Measurements from ENCODE around the gene CTNNBIP1. TPM values are rescaled to one million over a fixed set of nuclear protein-coding genes. Genes with fewer than 3 reads are reported as not detected.

The CTNNBIP1 gene
- total and polyA plus RNA-seq, 4 donors = 6.7 to 10.6 (median 9.6) TPM

DNA sequence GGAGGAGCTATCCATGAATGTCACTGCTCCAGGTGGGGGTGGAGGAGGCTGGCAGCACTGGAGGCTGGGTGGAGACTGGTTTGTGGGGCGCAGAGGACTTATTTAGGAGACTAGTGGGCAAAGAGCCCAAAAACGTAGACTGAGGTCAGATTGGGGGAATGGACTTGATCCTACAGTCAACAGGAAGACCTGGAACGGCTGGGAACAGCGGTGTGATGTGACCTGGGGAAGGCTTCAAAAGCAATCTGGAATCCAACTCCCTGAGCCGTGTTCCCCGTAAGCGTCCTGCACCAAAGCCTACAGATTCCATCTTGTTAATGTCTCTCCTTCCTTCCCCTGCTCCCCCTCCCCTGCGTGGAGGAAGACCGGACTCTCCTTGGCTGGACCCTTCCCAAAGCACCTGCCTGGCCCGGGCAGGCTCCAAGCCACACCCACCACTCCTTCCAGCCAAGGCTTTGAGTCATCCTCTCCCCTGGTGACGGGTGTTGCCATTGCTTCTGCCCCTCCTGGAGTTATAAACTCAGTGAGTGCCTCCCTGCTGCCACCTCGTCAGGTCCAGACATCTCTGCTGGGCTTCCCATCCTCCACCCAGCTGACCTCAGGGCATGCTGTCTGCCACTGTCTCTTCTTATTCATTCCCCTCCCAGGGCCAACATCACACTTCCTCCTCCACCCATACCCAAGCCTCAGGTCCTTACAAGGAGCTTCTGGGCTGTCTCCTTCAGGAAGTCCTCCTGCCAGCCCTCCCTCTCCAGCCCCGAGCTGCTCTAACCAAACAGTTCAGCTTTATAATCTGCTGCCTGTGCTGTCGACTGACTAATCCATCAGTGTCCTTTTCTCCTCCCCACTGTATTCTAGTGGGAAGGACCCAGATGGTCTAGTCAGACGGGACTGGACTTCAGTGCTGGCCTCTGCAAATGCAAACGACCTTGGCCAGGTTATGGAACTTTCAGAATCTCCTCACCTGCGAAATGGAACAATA lies 84.7 kb downstream of the CTNNBIP1 start:
- H3K27ac ChIP-seq (ENCODE audit: low read depth in 1 of 2, low read length in 2 of 2) = peak overlapping the region in 1 of 2 donors; percentile 7
- no peak overlapping the region for H3K9ac ChIP-seq (ENCODE audit: low read depth in 1 of 2, low read length in 2 of 2)
- WGBS = 23% methylated on average over 17 of the region's 17 CpGs
- no peak overlapping the region for H3K4me3 ChIP-seq (ENCODE audit: low read depth in 1 of 3, low read length in 3 of 3)
- no peak for DNase-seq (ENCODE audit: low spot score)
- H3K36me3 ChIP-seq (ENCODE audit: control insufficient read depth in 4 of 4, insufficient read depth in 3 of 4, low read depth in 1 of 4, low read length in 3 of 4) = no peaks in the 10 kb centered on the region
- H3K4me1 ChIP-seq (ENCODE audit: control insufficient read depth in 4 of 4, insufficient read depth in 4 of 4, low read length in 3 of 4) = peaks cover 10 to 23% (median 21%) of the 10 kb centered on the region in 4 donors
- TF ChIP-seq YY1 (IDR thresholded peaks at IDR 0.05) (no peak), TAF1 (conservative IDR thresholded peaks at IDR 0.05) (no peak), NR2F2 (IDR thresholded peaks at IDR 0.05) (no peak), RAD21 (IDR thresholded peaks at IDR 0.05) (no peak), EGR1 (IDR thresholded peaks at IDR 0.05; ENCODE audit: low read depth in 2 of 2) (no peak), FOXA2 (IDR thresholded peaks at IDR 0.05) (no peak)
- TF ChIP-seq, protein P1, sequence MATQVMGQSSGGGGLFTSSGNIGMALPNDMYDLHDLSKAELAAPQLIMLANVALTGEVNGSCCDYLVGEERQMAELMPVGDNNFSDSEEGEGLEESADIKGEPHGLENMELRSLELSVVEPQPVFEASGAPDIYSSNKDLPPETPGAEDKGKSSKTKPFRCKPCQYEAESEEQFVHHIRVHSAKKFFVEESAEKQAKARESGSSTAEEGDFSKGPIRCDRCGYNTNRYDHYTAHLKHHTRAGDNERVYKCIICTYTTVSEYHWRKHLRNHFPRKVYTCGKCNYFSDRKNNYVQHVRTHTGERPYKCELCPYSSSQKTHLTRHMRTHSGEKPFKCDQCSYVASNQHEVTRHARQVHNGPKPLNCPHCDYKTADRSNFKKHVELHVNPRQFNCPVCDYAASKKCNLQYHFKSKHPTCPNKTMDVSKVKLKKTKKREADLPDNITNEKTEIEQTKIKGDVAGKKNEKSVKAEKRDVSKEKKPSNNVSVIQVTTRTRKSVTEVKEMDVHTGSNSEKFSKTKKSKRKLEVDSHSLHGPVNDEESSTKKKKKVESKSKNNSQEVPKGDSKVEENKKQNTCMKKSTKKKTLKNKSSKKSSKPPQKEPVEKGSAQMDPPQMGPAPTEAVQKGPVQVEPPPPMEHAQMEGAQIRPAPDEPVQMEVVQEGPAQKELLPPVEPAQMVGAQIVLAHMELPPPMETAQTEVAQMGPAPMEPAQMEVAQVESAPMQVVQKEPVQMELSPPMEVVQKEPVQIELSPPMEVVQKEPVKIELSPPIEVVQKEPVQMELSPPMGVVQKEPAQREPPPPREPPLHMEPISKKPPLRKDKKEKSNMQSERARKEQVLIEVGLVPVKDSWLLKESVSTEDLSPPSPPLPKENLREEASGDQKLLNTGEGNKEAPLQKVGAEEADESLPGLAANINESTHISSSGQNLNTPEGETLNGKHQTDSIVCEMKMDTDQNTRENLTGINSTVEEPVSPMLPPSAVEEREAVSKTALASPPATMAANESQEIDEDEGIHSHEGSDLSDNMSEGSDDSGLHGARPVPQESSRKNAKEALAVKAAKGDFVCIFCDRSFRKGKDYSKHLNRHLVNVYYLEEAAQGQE (IDR thresholded peaks at IDR 0.05) = no peak
- TF ChIP-seq, protein P2, sequence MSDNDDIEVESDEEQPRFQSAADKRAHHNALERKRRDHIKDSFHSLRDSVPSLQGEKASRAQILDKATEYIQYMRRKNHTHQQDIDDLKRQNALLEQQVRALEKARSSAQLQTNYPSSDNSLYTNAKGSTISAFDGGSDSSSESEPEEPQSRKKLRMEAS (IDR thresholded peaks at IDR 0.05) = no peak
- no peaks in the 10 kb centered on the region for H3K9me3 ChIP-seq (ENCODE audit: control insufficient read depth in 4 of 4, low read length in 3 of 4)
- H3K27me3 ChIP-seq (ENCODE audit: control insufficient read depth in 4 of 4, insufficient read depth in 4 of 4, low read length in 3 of 4) = no peaks in the 10 kb centered on the region

DNA sequence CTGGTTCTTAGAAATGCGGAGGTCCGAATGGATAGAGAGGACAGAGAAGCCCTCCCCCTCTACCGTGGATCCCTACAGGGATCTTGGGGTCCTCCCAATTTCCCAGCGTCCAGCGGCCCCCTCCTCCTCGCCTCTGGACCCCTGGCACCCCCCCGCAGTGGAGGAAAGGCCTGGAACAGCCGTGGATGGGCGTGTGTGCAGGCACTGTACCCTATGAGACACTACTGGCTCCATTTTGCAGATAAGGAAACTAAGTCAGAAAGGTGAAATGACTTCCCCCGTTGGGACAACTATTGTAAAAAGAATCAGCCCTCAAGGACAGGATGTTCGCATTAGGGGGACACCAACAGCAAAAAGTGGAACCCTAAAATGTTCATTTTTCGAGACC lies 85.4 kb downstream of the CTNNBIP1 start:
- H3K4me1 ChIP-seq (ENCODE audit: control insufficient read depth in 4 of 4, insufficient read depth in 4 of 4, low read length in 3 of 4) = peaks cover 10 to 23% (median 21%) of the 10 kb centered on the region in 4 donors
- peak overlapping the region in 1 of 2 donors; percentile 31 for H3K27ac ChIP-seq (ENCODE audit: low read depth in 1 of 2, low read length in 2 of 2)
- peak overlapping the region in 2 of 3 donors; percentile 62 to 96 for H3K4me3 ChIP-seq (ENCODE audit: low read depth in 1 of 3, low read length in 3 of 3)
- no peak overlapping the region for H3K9ac ChIP-seq (ENCODE audit: low read depth in 1 of 2, low read length in 2 of 2)
- no peaks in the 10 kb centered on the region for H3K36me3 ChIP-seq (ENCODE audit: control insufficient read depth in 4 of 4, insufficient read depth in 3 of 4, low read depth in 1 of 4, low read length in 3 of 4)
- no peaks in the 10 kb centered on the region for H3K27me3 ChIP-seq (ENCODE audit: control insufficient read depth in 4 of 4, insufficient read depth in 4 of 4, low read length in 3 of 4)
- H3K9me3 ChIP-seq (ENCODE audit: control insufficient read depth in 4 of 4, low read length in 3 of 4) = no peaks in the 10 kb centered on the region
- DNase-seq (ENCODE audit: low spot score) = no peak
- 32% methylated on average over 12 of the region's 12 CpGs for WGBS
- TF ChIP-seq RXRA (IDR thresholded peaks at IDR 0.05) = no peak
- TF ChIP-seq, protein P1 (IDR thresholded peaks at IDR 0.05) = no peak
- TF ChIP-seq FOXA2 (IDR thresholded peaks at IDR 0.05) = no peak
- no peak for TF ChIP-seq FOXA1 (IDR thresholded peaks at IDR 0.05)
- no peak for TF ChIP-seq YY1 (IDR thresholded peaks at IDR 0.05)
- no peak for TF ChIP-seq HNF4A (conservative IDR thresholded peaks at IDR 0.05)
- no peak for TF ChIP-seq HNF4G (IDR thresholded peaks at IDR 0.05)
- no peak for TF ChIP-seq SP1 (IDR thresholded peaks at IDR 0.05)
- TF ChIP-seq, protein P3, sequence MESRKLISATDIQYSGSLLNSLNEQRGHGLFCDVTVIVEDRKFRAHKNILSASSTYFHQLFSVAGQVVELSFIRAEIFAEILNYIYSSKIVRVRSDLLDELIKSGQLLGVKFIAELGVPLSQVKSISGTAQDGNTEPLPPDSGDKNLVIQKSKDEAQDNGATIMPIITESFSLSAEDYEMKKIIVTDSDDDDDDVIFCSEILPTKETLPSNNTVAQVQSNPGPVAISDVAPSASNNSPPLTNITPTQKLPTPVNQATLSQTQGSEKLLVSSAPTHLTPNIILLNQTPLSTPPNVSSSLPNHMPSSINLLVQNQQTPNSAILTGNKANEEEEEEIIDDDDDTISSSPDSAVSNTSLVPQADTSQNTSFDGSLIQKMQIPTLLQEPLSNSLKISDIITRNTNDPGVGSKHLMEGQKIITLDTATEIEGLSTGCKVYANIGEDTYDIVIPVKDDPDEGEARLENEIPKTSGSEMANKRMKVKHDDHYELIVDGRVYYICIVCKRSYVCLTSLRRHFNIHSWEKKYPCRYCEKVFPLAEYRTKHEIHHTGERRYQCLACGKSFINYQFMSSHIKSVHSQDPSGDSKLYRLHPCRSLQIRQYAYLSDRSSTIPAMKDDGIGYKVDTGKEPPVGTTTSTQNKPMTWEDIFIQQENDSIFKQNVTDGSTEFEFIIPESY (IDR thresholded peaks at IDR 0.05) = no peak
- no peak for TF ChIP-seq EGR1 (IDR thresholded peaks at IDR 0.05; ENCODE audit: low read depth in 2 of 2)
- TF ChIP-seq, protein P4, sequence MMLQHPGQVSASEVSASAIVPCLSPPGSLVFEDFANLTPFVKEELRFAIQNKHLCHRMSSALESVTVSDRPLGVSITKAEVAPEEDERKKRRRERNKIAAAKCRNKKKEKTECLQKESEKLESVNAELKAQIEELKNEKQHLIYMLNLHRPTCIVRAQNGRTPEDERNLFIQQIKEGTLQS (IDR thresholded peaks at IDR 0.05) = no peak
- TF ChIP-seq, protein P5, sequence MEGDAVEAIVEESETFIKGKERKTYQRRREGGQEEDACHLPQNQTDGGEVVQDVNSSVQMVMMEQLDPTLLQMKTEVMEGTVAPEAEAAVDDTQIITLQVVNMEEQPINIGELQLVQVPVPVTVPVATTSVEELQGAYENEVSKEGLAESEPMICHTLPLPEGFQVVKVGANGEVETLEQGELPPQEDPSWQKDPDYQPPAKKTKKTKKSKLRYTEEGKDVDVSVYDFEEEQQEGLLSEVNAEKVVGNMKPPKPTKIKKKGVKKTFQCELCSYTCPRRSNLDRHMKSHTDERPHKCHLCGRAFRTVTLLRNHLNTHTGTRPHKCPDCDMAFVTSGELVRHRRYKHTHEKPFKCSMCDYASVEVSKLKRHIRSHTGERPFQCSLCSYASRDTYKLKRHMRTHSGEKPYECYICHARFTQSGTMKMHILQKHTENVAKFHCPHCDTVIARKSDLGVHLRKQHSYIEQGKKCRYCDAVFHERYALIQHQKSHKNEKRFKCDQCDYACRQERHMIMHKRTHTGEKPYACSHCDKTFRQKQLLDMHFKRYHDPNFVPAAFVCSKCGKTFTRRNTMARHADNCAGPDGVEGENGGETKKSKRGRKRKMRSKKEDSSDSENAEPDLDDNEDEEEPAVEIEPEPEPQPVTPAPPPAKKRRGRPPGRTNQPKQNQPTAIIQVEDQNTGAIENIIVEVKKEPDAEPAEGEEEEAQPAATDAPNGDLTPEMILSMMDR (IDR thresholded peaks at IDR 0.05; ENCODE audit: low read depth, low read length, missing input control) = no peak
- no peak for TF ChIP-seq RAD21 (IDR thresholded peaks at IDR 0.05)
- no peak for TF ChIP-seq NR2F2 (IDR thresholded peaks at IDR 0.05)

All from liver (tissue), 9 donors.